HepG2 (cell line): Measurements from ENCODE around the gene LHPP. TPM values are rescaled to one million over a fixed set of nuclear protein-coding genes. Genes with fewer than 3 reads are reported as not detected.

Source experiments
- ATAC-seq: fragments of 200-7000 bp; cut with Tn5 transposase; 3 replicates; pipeline ENCODE4 v1.9.1; 2020; ENCODE audit warnings: mild to moderate bottlenecking, moderate library complexity
- BruUV-seq: library from RNA; stranded (reverse); fragments of 400-500 nt; replicated peaks from 2 replicates; lab custom pipeline; 2021; lab: Mats Ljungman, UMichigan
- CTCF ChIA-PET: fragments of 300-600 bp; formaldehyde crosslinking; extraction: SDS; loops from one replicate; lab custom pipeline; 2021; ENCODE audit warnings: low total read pairs, inconsistent platforms, low intra/inter-chr PET ratio; lab: Yijun Ruan, JAX
- POLR2A ChIA-PET: fragments of 350-600 bp; sonication (Branson Sonifier 250); formaldehyde crosslinking; loops from one replicate; lab custom pipeline; 2020; ENCODE audit warnings: antibody characterized with exemption, inconsistent platforms; lab: Yijun Ruan, JAX
- DNase-seq: peaks from one replicate; pipeline ENCODE4 v3.0.0-alpha.2; 2015; ENCODE audit warnings: low spot score
- FAIRE-seq: peaks from 3 replicates; lab custom pipeline; 2011; peaks lifted over from hg19 to GRCh38; lab: Jason Lieb, UNC
- H2AFZ ChIP-seq: one replicate; pipeline ENCODE4 v1.6.1; 2011; ENCODE audit warnings: low read length, inconsistent platforms
- H3K27ac ChIP-seq: fragments of 300-600 bp; 3 replicates; pipeline ENCODE4 v1.8.0; 2011; ENCODE audit warnings: mixed run types, mild to moderate bottlenecking, mixed read lengths, low read length, inconsistent platforms; ENCODE audit not compliant: insufficient read depth; ENCODE audit errors: extremely low read length
- H3K27me3 ChIP-seq, 2 experiments: fragments of 200-600 bp in 1 of 2; 2 replicates in 1 of 2; 3 replicates in 1 of 2; pipeline versions ENCODE4 v1.6.0 to v1.8.0; 2011; ENCODE audit warnings: low read length in 2 of 2, mild to moderate bottlenecking in 2 of 2, moderate library complexity in 2 of 2, inconsistent platforms in 1 of 2; ENCODE audit not compliant: insufficient read depth in 2 of 2, control insufficient read depth in 1 of 2
- H3K36me3 ChIP-seq, 2 experiments: fragments of 200-600 bp in 1 of 2; replicated peaks in 1 of 2; 2 replicates in 1 of 2; 3 replicates in 1 of 2; pipeline versions ENCODE4 v1.5.1 to v1.8.0; 2011; ENCODE audit warnings: low read length in 2 of 2, inconsistent platforms in 1 of 2; ENCODE audit not compliant: insufficient read depth in 2 of 2, control insufficient read depth in 1 of 2
- H3K4me1 ChIP-seq: 2 replicates; pipeline ENCODE4 v1.5.1; 2012; ENCODE audit warnings: low read length, inconsistent platforms; ENCODE audit not compliant: insufficient read depth
- H3K4me2 ChIP-seq: 2 replicates; pipeline ENCODE4 v1.6.0; 2011; ENCODE audit warnings: low read depth, low read length, inconsistent platforms
- H3K4me3 ChIP-seq, 3 experiments: fragments of 200-600 bp in 1 of 3; sonication (generic), shearing (Covaris generic) in 1 of 3; replicated peaks in 1 of 3; 2 replicates each; pipeline ENCODE4 v1.5.1; 2011 to 2016; ENCODE audit warnings: low read length in 3 of 3, inconsistent platforms in 2 of 3, low read depth in 2 of 3, mild to moderate bottlenecking in 2 of 3, control low read depth in 1 of 3, mixed read lengths in 1 of 3; ENCODE audit not compliant: insufficient read depth in 1 of 3
- H3K79me2 ChIP-seq: one replicate; pipeline ENCODE4 v1.6.1; 2011; ENCODE audit warnings: low read length, inconsistent platforms; ENCODE audit not compliant: insufficient read depth
- H3K9ac ChIP-seq: 2 replicates; pipeline ENCODE4 v1.6.0; 2011; ENCODE audit warnings: mild to moderate bottlenecking, low read depth, low read length, inconsistent platforms; ENCODE audit not compliant: insufficient read depth
- H3K9me3 ChIP-seq: 2 replicates; pipeline ENCODE4 v1.5.1; 2012; ENCODE audit warnings: mild to moderate bottlenecking, low read length
- H4K20me1 ChIP-seq: 2 replicates; pipeline ENCODE4 v1.6.0; 2011; ENCODE audit warnings: inconsistent platforms, mild to moderate bottlenecking, low read length, moderate library complexity; ENCODE audit not compliant: insufficient read depth
- ATF7 ChIP-seq, 2 experiments: fragments of 450-650 bp in 1 of 2; sonication (generic) in 1 of 2; formaldehyde crosslinking in 1 of 2; IDR thresholded peaks; 2 replicates each; pipeline versions ENCODE4 v1.4.0 to v1.6.1; 2016 to 2020; ENCODE audit warnings: antibody characterized with exemption in 1 of 2, mild to moderate bottlenecking in 1 of 2, missing genetic modification reagents in 1 of 2
- CREB1 ChIP-seq, 2 experiments: fragments of 450-650 bp in 1 of 2; IDR thresholded peaks; 2 replicates each; pipeline ENCODE4 v1.6.1; 2016 to 2017; ENCODE audit warnings: control low read depth in 1 of 2, mild to moderate bottlenecking in 1 of 2, missing compliant biosample characterization in 1 of 2, missing genetic modification characterization in 1 of 2
- FOSL2 ChIP-seq: sonication (generic); formaldehyde crosslinking; IDR thresholded peaks from 2 replicates; pipeline ENCODE4 v1.4.0; 2020; ENCODE audit warnings: missing genetic modification reagents
- REXO4 ChIP-seq: sonication (generic); formaldehyde crosslinking; IDR thresholded peaks from 2 replicates; pipeline ENCODE4 v1.8.0; 2022; ENCODE audit warnings: missing genetic modification reagents, mild to moderate bottlenecking, borderline replicate concordance
- RFXANK ChIP-seq: IDR thresholded peaks from 2 replicates; pipeline ENCODE4 v1.6.1; 2016
- SP5 ChIP-seq: IDR thresholded peaks from 2 replicates; pipeline ENCODE4 v1.6.1; 2016; ENCODE audit warnings: low read depth, borderline replicate concordance
- WIZ ChIP-seq: sonication (generic); formaldehyde crosslinking; IDR thresholded peaks from 2 replicates; pipeline ENCODE4 v1.5.1; 2020; ENCODE audit warnings: mild to moderate bottlenecking, missing genetic modification reagents
- ZBTB21 ChIP-seq: sonication (generic); formaldehyde crosslinking; IDR thresholded peaks from 2 replicates; pipeline ENCODE4 v1.4.0; 2020; ENCODE audit warnings: missing genetic modification reagents
- ZFX ChIP-seq: sonication (generic); formaldehyde crosslinking; IDR thresholded peaks from 2 replicates; pipeline ENCODE4 v1.4.0; 2020; ENCODE audit warnings: mild to moderate bottlenecking, low read depth, missing genetic modification reagents, moderate library complexity
- ZNF674 ChIP-seq: sonication (generic); formaldehyde crosslinking; IDR thresholded peaks from 2 replicates; pipeline ENCODE4 v1.5.0; 2020; ENCODE audit warnings: low read depth, mild to moderate bottlenecking, missing genetic modification reagents
- ZNF724P ChIP-seq: sonication (generic); formaldehyde crosslinking; IDR thresholded peaks from 2 replicates; pipeline ENCODE4 v1.8.0; 2022; ENCODE audit warnings: missing genetic modification reagents, borderline replicate concordance
- WGBS: methylation state at CpG from one replicate; pipeline ENCODE4 v1.1.6; 2017; ENCODE audit warnings: low lambda C conversion rate; 5-methylcytosine and 5-hydroxymethylcytosine counted together
- in situ Hi-C: cut with HindIII; loops from 2 replicates; pipeline ENCODE4 v1.10.0; 2017; ENCODE audit warnings: low pct_unique_long_range_greater_than_20kb; ENCODE audit not compliant: extremely low pct_ligation_motif_present
- intact Hi-C: fragments of 100-400 bp; cut with micrococcal nuclease; formaldehyde crosslinking; loops from one replicate; pipeline ENCODE4 v1.10.0; 2022; ENCODE audit not compliant: unreplicated experiment
- polyA plus RNA-seq, 8 experiments: library from polyadenylated mRNA; depleted of rRNA in 3 of 8; stranded (reverse) in 7 of 8; unstranded in 1 of 8; fragments of >200 nt; fragmentation: Illumina TruSeq in 4 of 8; extraction: Trizol in 4 of 8; gene quantifications; 2 replicates each; pipeline versions ENCODE4 v1.2.1 to v1.2.3, GENCODE V29; 2011 to 2016; ENCODE audit warnings: low read depth in 4 of 8, missing spikeins in 1 of 8, mixed read lengths in 1 of 8; ENCODE audit not compliant: insufficient read depth in 1 of 8
- total RNA-seq, 5 experiments: library from RNA; depleted of rRNA; stranded (reverse); fragments of >200 nt; fragmentation: Illumina TruSeq; extraction: Trizol; gene quantifications; 2 replicates each; pipeline ENCODE4 v1.2.3, GENCODE V29; 2016; ENCODE audit warnings: low read depth in 1 of 5
- TF ChIP-seq, protein P1 (sequence below): sonication (generic); formaldehyde crosslinking; IDR thresholded peaks from 2 replicates; pipeline ENCODE4 v1.4.0; 2020; ENCODE audit warnings: missing genetic modification reagents, borderline replicate concordance
- TF ChIP-seq, protein P2 (sequence below): IDR thresholded peaks from 2 replicates; pipeline ENCODE4 v1.6.1; 2016; ENCODE audit warnings: low read depth, control low read depth

Gene LHPP
- total and polyA plus RNA-seq, 2 of the 13 experiments (the other 11 are each of a cell fraction or from before 2014, with no cell fraction given), result 5.2 to 13.1 TPM

DNA sequence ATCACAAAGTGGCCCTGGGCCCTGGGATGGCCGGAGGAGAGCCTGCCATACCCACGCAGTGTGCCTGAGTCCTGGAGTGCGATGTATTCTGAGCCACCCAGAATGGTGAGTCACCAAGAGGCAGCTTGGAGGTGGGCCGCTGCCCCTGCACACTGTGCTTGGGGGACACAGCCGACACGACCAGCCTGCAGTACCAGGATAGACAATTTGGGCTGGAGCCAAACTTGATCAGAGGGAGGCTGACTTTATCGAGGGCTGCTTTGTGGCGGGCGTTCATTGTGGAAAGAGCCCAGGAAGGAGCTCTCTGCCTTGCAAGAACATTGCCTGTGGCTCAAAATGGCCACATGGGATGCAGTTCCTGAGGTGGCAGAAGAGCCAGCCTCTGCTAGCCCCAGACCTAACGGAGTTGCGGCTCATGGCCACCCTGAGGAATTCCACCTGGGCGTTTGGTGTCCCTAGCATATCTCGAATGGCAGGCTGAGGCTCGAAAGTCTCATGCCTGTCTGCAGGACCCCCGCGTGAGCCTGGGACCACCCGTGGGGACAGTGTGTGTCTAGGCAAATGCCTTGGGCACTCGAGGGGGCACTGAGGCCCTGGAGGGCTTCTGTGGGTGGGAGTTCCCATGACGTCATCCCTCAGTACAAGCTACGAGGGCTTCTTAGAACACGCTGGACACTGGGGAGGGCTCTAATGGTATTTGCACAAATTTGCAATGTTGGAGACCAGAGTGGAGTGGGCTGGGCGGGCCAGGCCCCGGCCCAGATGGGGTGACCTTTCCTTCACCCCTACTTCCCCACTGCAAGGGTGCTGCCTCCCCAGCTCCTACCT lies 79.7 kb downstream of the LHPP start:
- TF ChIP-seq, protein P1, sequence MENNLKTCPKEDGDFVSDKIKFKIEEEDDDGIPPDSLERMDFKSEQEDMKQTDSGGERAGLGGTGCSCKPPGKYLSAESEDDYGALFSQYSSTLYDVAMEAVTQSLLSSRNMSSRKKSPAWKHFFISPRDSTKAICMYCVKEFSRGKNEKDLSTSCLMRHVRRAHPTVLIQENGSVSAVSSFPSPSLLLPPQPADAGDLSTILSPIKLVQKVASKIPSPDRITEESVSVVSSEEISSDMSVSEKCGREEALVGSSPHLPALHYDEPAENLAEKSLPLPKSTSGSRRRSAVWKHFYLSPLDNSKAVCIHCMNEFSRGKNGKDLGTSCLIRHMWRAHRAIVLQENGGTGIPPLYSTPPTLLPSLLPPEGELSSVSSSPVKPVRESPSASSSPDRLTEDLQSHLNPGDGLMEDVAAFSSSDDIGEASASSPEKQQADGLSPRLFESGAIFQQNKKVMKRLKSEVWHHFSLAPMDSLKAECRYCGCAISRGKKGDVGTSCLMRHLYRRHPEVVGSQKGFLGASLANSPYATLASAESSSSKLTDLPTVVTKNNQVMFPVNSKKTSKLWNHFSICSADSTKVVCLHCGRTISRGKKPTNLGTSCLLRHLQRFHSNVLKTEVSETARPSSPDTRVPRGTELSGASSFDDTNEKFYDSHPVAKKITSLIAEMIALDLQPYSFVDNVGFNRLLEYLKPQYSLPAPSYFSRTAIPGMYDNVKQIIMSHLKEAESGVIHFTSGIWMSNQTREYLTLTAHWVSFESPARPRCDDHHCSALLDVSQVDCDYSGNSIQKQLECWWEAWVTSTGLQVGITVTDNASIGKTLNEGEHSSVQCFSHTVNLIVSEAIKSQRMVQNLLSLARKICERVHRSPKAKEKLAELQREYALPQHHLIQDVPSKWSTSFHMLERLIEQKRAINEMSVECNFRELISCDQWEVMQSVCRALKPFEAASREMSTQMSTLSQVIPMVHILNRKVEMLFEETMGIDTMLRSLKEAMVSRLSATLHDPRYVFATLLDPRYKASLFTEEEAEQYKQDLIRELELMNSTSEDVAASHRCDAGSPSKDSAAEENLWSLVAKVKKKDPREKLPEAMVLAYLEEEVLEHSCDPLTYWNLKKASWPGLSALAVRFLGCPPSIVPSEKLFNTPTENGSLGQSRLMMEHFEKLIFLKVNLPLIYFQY, result no peak
- no peak for TF ChIP-seq ZBTB21
- TF ChIP-seq WIZ (CRISPR knock-in tag), result no peak
- TF ChIP-seq ZFX (CRISPR knock-in tag), result no peak
- no peak for TF ChIP-seq RFXANK
- no peak for TF ChIP-seq FOSL2 (CRISPR knock-in tag)
- TF ChIP-seq REXO4 (CRISPR knock-in tag), result no peak
- no peak for TF ChIP-seq ZNF724P
- TF ChIP-seq SP5 (CRISPR knock-in tag), result no peak
- peak; percentile 80 for TF ChIP-seq CREB1 (IDR thresholded peaks at IDR 0.05)
- no peak for TF ChIP-seq CREB1 (CRISPR knock-in tag; IDR thresholded peaks at IDR 0.05)
- peak; percentile 90 for TF ChIP-seq ATF7 (IDR thresholded peaks at IDR 0.05)
- no peak for TF ChIP-seq ATF7 (CRISPR knock-in tag; IDR thresholded peaks at IDR 0.05)
- no peak for TF ChIP-seq ZNF674 (CRISPR knock-in tag)
- TF ChIP-seq, protein P2, sequence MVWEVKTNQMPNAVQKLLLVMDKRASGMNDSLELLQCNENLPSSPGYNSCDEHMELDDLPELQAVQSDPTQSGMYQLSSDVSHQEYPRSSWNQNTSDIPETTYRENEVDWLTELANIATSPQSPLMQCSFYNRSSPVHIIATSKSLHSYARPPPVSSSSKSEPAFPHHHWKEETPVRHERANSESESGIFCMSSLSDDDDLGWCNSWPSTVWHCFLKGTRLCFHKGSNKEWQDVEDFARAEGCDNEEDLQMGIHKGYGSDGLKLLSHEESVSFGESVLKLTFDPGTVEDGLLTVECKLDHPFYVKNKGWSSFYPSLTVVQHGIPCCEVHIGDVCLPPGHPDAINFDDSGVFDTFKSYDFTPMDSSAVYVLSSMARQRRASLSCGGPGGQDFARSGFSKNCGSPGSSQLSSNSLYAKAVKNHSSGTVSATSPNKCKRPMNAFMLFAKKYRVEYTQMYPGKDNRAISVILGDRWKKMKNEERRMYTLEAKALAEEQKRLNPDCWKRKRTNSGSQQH (CRISPR knock-in tag), result no peak
- 85% methylated on average over 11 of the region's 23 CpGs for WGBS
- Histone ChIP-seq H3K36me3 (no peaks in the 10 kb centered on the region), H3K9ac (no peak overlapping the region), H3K27ac (no peak overlapping the region), H2AFZ (no peak overlapping the region), H3K27me3 (peaks cover 0 to 1% of the 10 kb centered on the region in 2 experiments; a peak in 1 of 5 replicates), H3K4me3 (no peak overlapping the region), H3K4me1 (peaks cover 5% of the 10 kb centered on the region; the same call in 1 of the 2 replicates), H3K9me3 (no peaks in the 10 kb centered on the region), H3K79me2 (no peaks in the 10 kb centered on the region), H3K4me2 (no peak overlapping the region), H4K20me1 (no peaks in the 10 kb centered on the region)
- FAIRE-seq, result no peak
- ChIA-PET CTCF (interaction anchor here (1.6 to 2.5 kb wide), 4 partner anchors 25 to 204 kb away, joined by 6 to 21 read pairs (median 10); no protein-coding TSS in a partner anchor), POLR2A (no interaction called here)
- no peak for DNase-seq
- intact Hi-C loops (loop anchor here (2.0 kb wide), 2 partner anchors 24 to 66 kb away; no protein-coding TSS in a partner anchor), in situ Hi-C loops (no loop called here)
- BruUV-seq, result no TSS peak
- ATAC-seq, result no peak
